Lower leg skin (tissue), 3 donors: ENCODE data around the gene HIGD1C.

Source experiments
- CTCF ChIP-seq, 3 donors: fragments of 450-650 bp; IDR thresholded peaks; one replicate each; pipeline ENCODE4 v1.5.1; 2016; ENCODE audit warnings: antibody characterized with exemption in 3 of 3, mild to moderate bottlenecking in 3 of 3, moderate library complexity in 2 of 3
- POLR2A ChIP-seq, 2 donors: fragments of 450-650 bp; IDR thresholded peaks; one replicate each; pipeline ENCODE4 v1.6.1; 2016 to 2017; ENCODE audit warnings: antibody characterized with exemption in 2 of 2, mild to moderate bottlenecking in 1 of 2, moderate library complexity in 1 of 2

- TF ChIP-seq CTCF (IDR thresholded peaks at IDR 0.05): no peak
- no peak for TF ChIP-seq POLR2A (IDR thresholded peaks at IDR 0.05)
Observed at GRCh38 chr12:50955697-50956096, 3.4 kb downstream of the HIGD1C start.
